Fibroblast of pulmonary artery (primary cell): ENCODE data around the gene USP10.

Experiments
- DNase-seq: peaks from one replicate; pipeline ENCODE4 v3.0.0-alpha.2; 2010; ENCODE audit warnings: low read depth
- H3K4me3 ChIP-seq: replicated peaks from 2 replicates; pipeline ENCODE4 v1.5.1; 2011; ENCODE audit warnings: low read depth, mild to moderate bottlenecking, control low read depth, low read length, moderate library complexity
- TF ChIP-seq, protein P1 (sequence below): IDR thresholded peaks from 2 replicates; pipeline ENCODE4 v1.5.1; 2011; ENCODE audit warnings: mild to moderate bottlenecking, control low read depth, low read length, inconsistent platforms; ENCODE audit errors: missing control alignments

The USP10 gene

DNA sequence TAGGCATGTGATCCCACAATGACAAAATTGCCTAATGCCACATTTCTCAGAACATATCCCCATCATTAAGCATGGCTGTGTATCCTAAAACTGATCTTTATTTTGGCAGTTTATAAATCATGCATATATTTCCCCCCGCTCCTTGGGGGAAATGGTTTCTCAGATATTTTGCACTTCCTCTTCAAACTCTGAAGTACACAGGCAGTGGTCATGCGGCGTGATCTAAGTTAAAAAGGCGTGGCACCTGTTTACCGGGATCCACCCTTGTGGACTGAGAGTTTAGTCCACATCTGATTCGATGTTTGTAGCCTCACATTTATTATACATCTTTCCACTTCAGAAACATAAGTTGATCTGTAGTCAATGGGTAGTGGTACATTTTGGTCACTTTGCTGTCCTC lies 51.4 kb downstream of the USP10 start:
- H3K4me3 ChIP-seq, result no peak overlapping the region
- no peak for DNase-seq
- TF ChIP-seq, protein P1, sequence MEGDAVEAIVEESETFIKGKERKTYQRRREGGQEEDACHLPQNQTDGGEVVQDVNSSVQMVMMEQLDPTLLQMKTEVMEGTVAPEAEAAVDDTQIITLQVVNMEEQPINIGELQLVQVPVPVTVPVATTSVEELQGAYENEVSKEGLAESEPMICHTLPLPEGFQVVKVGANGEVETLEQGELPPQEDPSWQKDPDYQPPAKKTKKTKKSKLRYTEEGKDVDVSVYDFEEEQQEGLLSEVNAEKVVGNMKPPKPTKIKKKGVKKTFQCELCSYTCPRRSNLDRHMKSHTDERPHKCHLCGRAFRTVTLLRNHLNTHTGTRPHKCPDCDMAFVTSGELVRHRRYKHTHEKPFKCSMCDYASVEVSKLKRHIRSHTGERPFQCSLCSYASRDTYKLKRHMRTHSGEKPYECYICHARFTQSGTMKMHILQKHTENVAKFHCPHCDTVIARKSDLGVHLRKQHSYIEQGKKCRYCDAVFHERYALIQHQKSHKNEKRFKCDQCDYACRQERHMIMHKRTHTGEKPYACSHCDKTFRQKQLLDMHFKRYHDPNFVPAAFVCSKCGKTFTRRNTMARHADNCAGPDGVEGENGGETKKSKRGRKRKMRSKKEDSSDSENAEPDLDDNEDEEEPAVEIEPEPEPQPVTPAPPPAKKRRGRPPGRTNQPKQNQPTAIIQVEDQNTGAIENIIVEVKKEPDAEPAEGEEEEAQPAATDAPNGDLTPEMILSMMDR, result no peak

DNA sequence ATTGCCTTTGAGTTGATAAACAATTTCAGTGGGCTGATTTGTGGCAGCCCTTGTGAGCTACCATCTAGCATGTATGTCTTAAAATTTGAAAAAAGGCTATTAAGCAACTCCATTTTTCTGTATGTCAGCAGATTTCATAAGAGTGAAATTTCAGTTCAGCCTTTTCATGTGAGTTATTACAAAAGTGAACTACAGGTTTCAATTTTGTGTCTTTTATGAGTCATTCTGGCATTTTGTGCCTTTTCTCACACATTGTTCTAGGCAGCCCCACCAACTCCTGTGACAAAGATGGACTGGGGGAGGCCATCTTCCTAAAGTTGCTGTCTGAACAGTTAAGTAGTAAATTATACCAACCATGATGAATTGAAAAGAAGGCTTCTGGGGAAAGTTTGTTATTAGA lies 52.1 kb downstream of the USP10 start:
- DNase-seq, result peak; percentile 65
- TF ChIP-seq, protein P1, result no peak
- H3K4me3 ChIP-seq, result no peak overlapping the region

DNA sequence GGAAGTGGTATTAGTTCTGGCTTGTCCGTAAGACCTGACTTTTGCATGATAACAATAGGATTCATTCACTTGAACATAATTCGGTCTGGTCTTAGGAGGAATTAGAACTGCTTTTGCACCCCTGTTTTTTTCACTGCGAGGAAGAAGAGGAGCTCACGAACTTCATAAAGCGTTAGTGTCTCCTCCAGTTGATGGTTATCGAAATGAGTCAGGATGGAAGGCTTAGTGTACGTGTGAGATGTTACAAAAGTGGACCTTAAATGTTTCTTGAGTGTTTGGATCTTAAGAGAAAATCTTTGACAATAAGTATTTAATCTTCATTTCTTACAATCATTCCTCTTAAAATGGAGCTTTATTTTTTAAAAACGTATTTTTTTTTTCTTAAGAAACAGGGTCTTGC lies 52.8 kb downstream of the USP10 start:
- TF ChIP-seq, protein P1, result no peak
- no peak for DNase-seq
- no peak overlapping the region for H3K4me3 ChIP-seq

DNA sequence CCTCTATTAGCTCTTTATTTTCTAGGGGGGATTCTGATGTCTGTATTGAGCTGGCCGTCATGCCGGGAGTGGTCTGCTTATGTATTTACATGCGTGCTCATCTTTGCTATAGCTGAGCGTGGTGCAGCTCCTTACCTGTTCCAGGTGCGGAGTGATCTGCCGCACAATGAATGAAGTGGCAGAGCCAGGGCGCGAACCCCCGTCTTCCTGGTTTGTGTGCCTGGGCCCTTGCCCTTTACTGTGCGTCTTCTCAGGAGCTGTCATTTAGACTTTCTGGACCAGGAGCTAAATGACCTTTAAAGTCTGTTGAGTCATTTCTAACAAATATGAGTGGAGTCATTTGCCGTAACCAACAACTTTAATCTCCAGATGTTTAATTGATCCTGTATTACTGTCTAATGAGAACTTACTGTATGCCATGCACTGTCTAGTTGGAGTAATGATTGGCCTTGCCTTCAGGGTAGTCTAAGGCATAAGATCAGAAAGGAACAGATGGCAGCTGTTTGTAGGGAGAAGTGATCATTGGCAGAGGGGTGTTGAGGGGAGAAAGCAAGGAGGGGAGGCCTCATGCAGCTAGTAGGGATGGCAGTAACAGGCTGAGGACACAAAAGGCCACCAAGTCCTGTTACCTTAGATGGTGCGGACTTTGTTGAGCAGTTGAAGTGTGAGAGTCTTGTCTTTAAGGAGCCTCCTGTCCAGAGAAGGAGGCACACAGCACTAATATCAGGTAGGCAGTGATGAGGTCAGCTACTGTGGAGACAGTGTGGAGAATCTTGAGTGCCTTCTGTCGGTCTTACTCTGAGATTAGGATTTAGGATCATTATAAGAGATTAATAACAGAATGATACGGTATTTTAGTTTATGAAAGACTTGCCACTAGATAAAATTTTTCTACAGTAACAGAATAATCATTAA lies 53.9 kb downstream of the USP10 start:
- no peak overlapping the region for H3K4me3 ChIP-seq
- TF ChIP-seq, protein P1, result no peak
- DNase-seq, result no peak

DNA sequence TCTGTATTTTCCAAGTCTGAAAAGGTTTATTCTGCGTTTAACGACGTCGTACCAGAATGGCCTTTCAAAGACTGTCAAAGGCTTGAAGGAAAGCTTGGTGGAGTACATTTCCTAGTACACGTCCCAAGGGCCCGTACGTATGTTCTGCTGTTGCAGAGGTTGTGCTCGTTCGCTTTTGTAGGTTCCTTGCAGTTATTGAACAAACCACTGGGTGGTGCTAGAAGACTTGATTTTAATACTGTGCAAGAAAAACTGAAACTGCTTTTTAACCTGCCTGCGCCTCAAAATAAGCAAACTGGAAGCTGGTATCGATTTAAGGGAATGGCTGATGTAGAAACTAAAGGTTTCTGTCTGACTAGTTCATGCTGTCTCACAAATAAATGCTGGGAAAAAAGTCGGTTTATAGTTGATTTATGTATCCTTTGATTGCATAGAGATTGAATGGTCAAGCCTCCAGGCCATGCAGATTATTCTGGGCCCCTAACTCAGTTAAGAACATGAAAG lies 54.6 kb downstream of the USP10 start:
- TF ChIP-seq, protein P1, result peak; percentile 71
- DNase-seq, result peak; percentile 95
- H3K4me3 ChIP-seq, result no peak overlapping the region

DNA sequence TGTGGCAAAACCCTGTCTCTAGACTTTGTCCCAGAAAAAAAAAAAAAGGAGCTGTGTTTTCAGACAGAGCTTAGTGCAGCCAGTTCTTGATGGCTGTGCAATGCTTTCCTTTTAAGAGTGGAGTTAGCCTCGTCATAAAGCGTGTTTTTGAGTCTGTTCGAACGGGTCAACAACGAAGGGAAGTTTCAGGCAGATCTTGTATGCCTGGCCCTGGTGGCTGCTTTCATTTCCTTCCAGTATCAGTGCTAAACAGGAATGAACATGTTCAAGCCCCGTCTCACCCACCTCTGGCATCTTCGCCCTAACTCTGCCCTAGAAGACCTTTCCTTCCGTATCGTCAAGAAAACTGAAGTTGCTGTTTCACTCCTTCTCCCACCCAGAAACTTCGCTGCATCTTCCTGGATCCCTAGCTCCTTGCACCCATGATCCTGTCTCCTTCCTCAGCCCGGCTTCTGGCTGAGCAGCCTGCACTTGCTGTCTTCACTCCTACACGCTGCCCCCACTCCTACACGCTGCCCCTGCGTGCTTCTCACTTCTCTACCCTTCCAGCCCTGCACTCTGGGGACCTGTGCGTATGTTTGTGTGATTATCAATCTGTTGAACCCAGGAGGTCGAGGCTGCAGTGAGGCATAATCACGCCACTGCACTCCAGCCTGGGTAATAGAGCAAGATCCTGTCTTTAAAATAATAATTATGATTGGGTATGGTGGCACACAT lies 55.3 kb downstream of the USP10 start:
- DNase-seq, result no peak
- H3K4me3 ChIP-seq, result no peak overlapping the region
- TF ChIP-seq, protein P1, result no peak
